Trophoblast cell (in vitro differentiated cells and primary cell): Measurements from ENCODE around the gene BCKDK.
"Not testable (repeated sequence)": the region's sequence is repeated elsewhere in the genome, so short reads cannot be mapped to it uniquely, and the experiment has no call there.

ENCODE experiments used
- DNase-seq, 2 donors: peaks; one replicate each; pipeline ENCODE4 v3.0.0-alpha.2; 2016
- H2AFZ ChIP-seq: 2 replicates; pipeline ENCODE4 v1.6.1; 2013; ENCODE audit warnings: low read length, moderate library complexity, mild to moderate bottlenecking; ENCODE audit not compliant: insufficient read depth, poor library complexity
- H2AK5ac ChIP-seq: 2 replicates; pipeline ENCODE4 v1.6.1; 2013; ENCODE audit warnings: mild to moderate bottlenecking, low read length
- H2BK120ac ChIP-seq: 2 replicates; pipeline ENCODE4 v1.6.1; 2013; ENCODE audit warnings: low read length, mild to moderate bottlenecking, moderate library complexity; ENCODE audit not compliant: insufficient read depth, poor library complexity
- H2BK12ac ChIP-seq: 2 replicates; pipeline ENCODE4 v1.6.1; 2013; ENCODE audit warnings: mild to moderate bottlenecking, low read length, moderate library complexity
- H2BK5ac ChIP-seq: 2 replicates; pipeline ENCODE4 v1.6.1; 2013; ENCODE audit warnings: low read length, low read depth, moderate library complexity, mild to moderate bottlenecking; ENCODE audit not compliant: poor library complexity
- H3K14ac ChIP-seq: 2 replicates; pipeline ENCODE4 v1.6.1; 2013; ENCODE audit warnings: mild to moderate bottlenecking, low read length
- H3K18ac ChIP-seq: 2 replicates; pipeline ENCODE4 v1.6.1; 2013; ENCODE audit warnings: mild to moderate bottlenecking, low read length
- H3K23ac ChIP-seq: 2 replicates; pipeline ENCODE4 v1.6.1; 2013; ENCODE audit warnings: low read length
- H3K27ac ChIP-seq: 2 replicates; pipeline ENCODE4 v1.5.1; 2013; ENCODE audit warnings: low read depth, mild to moderate bottlenecking, inconsistent platforms, low read length, moderate library complexity
- H3K27me3 ChIP-seq: 2 replicates; pipeline ENCODE4 v1.6.1; 2013; ENCODE audit warnings: inconsistent platforms, mild to moderate bottlenecking, low read length, moderate library complexity; ENCODE audit not compliant: insufficient read depth
- H3K36me3 ChIP-seq, 2 experiments: 1 replicate in 1 of 2; 2 replicates in 1 of 2; pipeline ENCODE4 v1.6.1; 2013; ENCODE audit warnings: low read length in 2 of 2, mild to moderate bottlenecking in 2 of 2, moderate library complexity in 1 of 2; ENCODE audit not compliant: insufficient read depth in 2 of 2, control insufficient read depth in 1 of 2
- H3K4ac ChIP-seq: 2 replicates; pipeline ENCODE4 v1.6.1; 2013; ENCODE audit warnings: low read depth, mild to moderate bottlenecking, low read length, moderate library complexity
- H3K4me1 ChIP-seq, 2 experiments: 1 replicate in 1 of 2; 2 replicates in 1 of 2; pipeline ENCODE4 v1.6.1; 2013; ENCODE audit warnings: low read length in 2 of 2, mild to moderate bottlenecking in 2 of 2, moderate library complexity in 1 of 2; ENCODE audit not compliant: insufficient read depth in 2 of 2, control insufficient read depth in 1 of 2
- H3K4me2 ChIP-seq: 2 replicates; pipeline ENCODE4 v1.6.1; 2013; ENCODE audit warnings: inconsistent platforms, mild to moderate bottlenecking, low read length, moderate library complexity
- H3K4me3 ChIP-seq: 2 replicates; pipeline ENCODE4 v1.5.1; 2013; ENCODE audit warnings: mild to moderate bottlenecking, low read depth, low read length, inconsistent platforms
- H3K79me1 ChIP-seq: one replicate; pipeline ENCODE4 v1.6.1; 2013; ENCODE audit warnings: low read length
- H3K79me2 ChIP-seq: 2 replicates; pipeline ENCODE4 v1.6.1; 2013; ENCODE audit warnings: low read length, mild to moderate bottlenecking; ENCODE audit not compliant: control insufficient read depth, insufficient read depth, poor library complexity
- H3K9ac ChIP-seq: 2 replicates; pipeline ENCODE4 v1.6.1; 2013; ENCODE audit warnings: mild to moderate bottlenecking, low read length
- H3K9me3 ChIP-seq: 2 replicates; pipeline ENCODE4 v1.6.1; 2013; ENCODE audit warnings: low read depth, mild to moderate bottlenecking, control low read depth, inconsistent platforms, low read length; ENCODE audit not compliant: insufficient read depth
- H4K12ac ChIP-seq: 2 replicates; pipeline ENCODE4 v1.6.1; 2013; ENCODE audit warnings: low read depth, mild to moderate bottlenecking, low read length, moderate library complexity
- H4K8ac ChIP-seq: 2 replicates; pipeline ENCODE4 v1.6.1; 2013; ENCODE audit warnings: low read depth, mild to moderate bottlenecking, low read length, moderate library complexity
- H4K91ac ChIP-seq: one replicate; pipeline ENCODE4 v1.6.1; 2013; ENCODE audit warnings: low read depth, mild to moderate bottlenecking, low read length, moderate library complexity
- WGBS: extraction: QIAGEN DNeasy Blood & Tissue Kit; methylation state at CpG from one replicate; pipeline ENCODE4 v1.1.7; 2013; ENCODE audit warnings: missing lambda C conversion rate; ENCODE audit not compliant: insufficient read length, insufficient coverage; ENCODE audit errors: extremely low coverage; 5-methylcytosine and 5-hydroxymethylcytosine counted together

The BCKDK gene

GRCh38 chr16:31094424-31095120 is 13.6 kb upstream of the BCKDK start, which contains the start of gene VKORC1:
TSS of gene VKORC1 (minus strand) at chr16:31094797. CDS start at chr16:31094729, 68 bp downstream.
- peaks cover 11 to 15% of the 10 kb centered on the region in 2 experiments for H3K36me3 ChIP-seq
- peaks cover 6% of the 10 kb centered on the region for H3K79me1 ChIP-seq
- peak within 1 kb of the TSS; percentile 68 for H4K8ac ChIP-seq
- DNase-seq: peak; percentile 99 to 100
- H3K23ac ChIP-seq: no peak within 1 kb of the TSS
- no peak within 1 kb of the TSS for H2BK12ac ChIP-seq
- H3K18ac ChIP-seq: peak within 1 kb of the TSS; percentile 79
- H3K79me2 ChIP-seq: peaks cover 7% of the 10 kb centered on the region
- peak within 1 kb of the TSS; percentile 88 for H3K9ac ChIP-seq
- peak within 1 kb of the TSS; percentile 22 for H2BK5ac ChIP-seq
- peak within 1 kb of the TSS; percentile 53 for H3K4ac ChIP-seq
- H3K4me3 ChIP-seq: peak within 1 kb of the TSS; percentile 93
- H4K91ac ChIP-seq: peak within 1 kb of the TSS; percentile 76
- peak within 1 kb of the TSS; percentile 79 for H3K27ac ChIP-seq
- whole genome bisulfite sequencing: no CpG with 5 or more reads among the region's 69 CpGs
- peaks cover 1% of the 10 kb centered on the region for H3K9me3 ChIP-seq
- H2AFZ ChIP-seq: peak within 1 kb of the TSS; percentile 60
- H3K4me1 ChIP-seq: peaks cover 3 to 4% of the 10 kb centered on the region in 2 experiments
- H2BK120ac ChIP-seq: peak within 1 kb of the TSS; percentile 41
- H3K27me3 ChIP-seq: no peaks in the 10 kb centered on the region
- H2AK5ac ChIP-seq: peak within 1 kb of the TSS; percentile 9
- H3K4me2 ChIP-seq: peak within 1 kb of the TSS; percentile 91
- peak within 1 kb of the TSS; percentile 80 for H3K14ac ChIP-seq
- peak within 1 kb of the TSS; percentile 48 for H4K12ac ChIP-seq

GRCh38 chr16:31099860-31100638 is 8.1 kb upstream of the BCKDK start:
- H3K27ac ChIP-seq: no peak overlapping the region
- H2BK120ac ChIP-seq: no peak overlapping the region
- no peak overlapping the region for H4K91ac ChIP-seq
- H3K79me1 ChIP-seq: no peaks in the 10 kb centered on the region
- no peak overlapping the region for H2AK5ac ChIP-seq
- no peak overlapping the region for H4K12ac ChIP-seq
- H2AFZ ChIP-seq: no peak overlapping the region
- H4K8ac ChIP-seq: no peak overlapping the region
- no peak overlapping the region for H3K4me2 ChIP-seq
- H3K27me3 ChIP-seq: no peaks in the 10 kb centered on the region
- no peak overlapping the region for H2BK5ac ChIP-seq
- no peak overlapping the region for H3K18ac ChIP-seq
- no peak overlapping the region for H3K4me3 ChIP-seq
- H3K9ac ChIP-seq: no peak overlapping the region
- H3K9me3 ChIP-seq: peaks cover 3% of the 10 kb centered on the region
- no peak overlapping the region for H3K4ac ChIP-seq
- H3K36me3 ChIP-seq: no peaks in the 10 kb centered on the region
- H3K14ac ChIP-seq: no peak overlapping the region
- peak overlapping the region; percentile 49 for H3K23ac ChIP-seq
- H2BK12ac ChIP-seq: no peak overlapping the region
- DNase-seq: no peak
- H3K79me2 ChIP-seq: no peaks in the 10 kb centered on the region
- no peaks in the 10 kb centered on the region for H3K4me1 ChIP-seq
- no CpG with 5 or more reads among the region's 4 CpGs for WGBS

GRCh38 chr16:31100876-31101641 is 7.1 kb upstream of the BCKDK start:
- not testable (repeated sequence) for H3K27ac ChIP-seq, H3K79me2 ChIP-seq, H3K79me1 ChIP-seq, H4K91ac ChIP-seq, H3K18ac ChIP-seq, H2AK5ac ChIP-seq, H3K4me1 ChIP-seq, DNase-seq, H4K8ac ChIP-seq, H3K36me3 ChIP-seq, H3K4me2 ChIP-seq, H3K27me3 ChIP-seq, H3K9ac ChIP-seq, H2AFZ ChIP-seq, H3K9me3 ChIP-seq, H2BK120ac ChIP-seq, H3K4me3 ChIP-seq, H3K14ac ChIP-seq, H2BK12ac ChIP-seq, H4K12ac ChIP-seq, H3K4ac ChIP-seq, H2BK5ac ChIP-seq
- peak overlapping the region; percentile 99 for H3K23ac ChIP-seq
- WGBS: no CpG with 5 or more reads among the region's 13 CpGs

GRCh38 chr16:31105677-31106213 is 2.4 kb upstream of the BCKDK start:
- Histone ChIP-seq H2BK120ac (no peak overlapping the region), H3K79me1 (peaks cover 6% of the 10 kb centered on the region), H4K8ac (no peak overlapping the region), H4K91ac (no peak overlapping the region), H3K18ac (no peak overlapping the region), H3K4ac (no peak overlapping the region), H4K12ac (no peak overlapping the region), H3K79me2 (peaks cover 6% of the 10 kb centered on the region), H3K9me3 (peaks cover 3% of the 10 kb centered on the region), H3K4me1 (peaks cover 0 to 14% of the 10 kb centered on the region in 2 experiments), H3K4me2 (peak overlapping the region; percentile 29), H3K4me3 (no peak overlapping the region), H2AK5ac (no peak overlapping the region), H3K27me3 (no peaks in the 10 kb centered on the region), H3K36me3 (peaks cover 15 to 17% of the 10 kb centered on the region in 2 experiments), H3K9ac (no peak overlapping the region), H3K14ac (no peak overlapping the region), H2AFZ (peak overlapping the region; percentile 32), H2BK12ac (no peak overlapping the region), H2BK5ac (no peak overlapping the region), H3K23ac (no peak overlapping the region), H3K27ac (no peak overlapping the region)
- DNase-seq: peak; percentile 69 to 87
- WGBS: no CpG with 5 or more reads among the region's 33 CpGs
